Measurements from ENCODE around the gene USP15.
"Not testable (repeated sequence)": the region's sequence is repeated elsewhere in the genome, so short reads cannot be mapped to it uniquely, and the experiment has no call there.

The USP15 gene

DNA sequence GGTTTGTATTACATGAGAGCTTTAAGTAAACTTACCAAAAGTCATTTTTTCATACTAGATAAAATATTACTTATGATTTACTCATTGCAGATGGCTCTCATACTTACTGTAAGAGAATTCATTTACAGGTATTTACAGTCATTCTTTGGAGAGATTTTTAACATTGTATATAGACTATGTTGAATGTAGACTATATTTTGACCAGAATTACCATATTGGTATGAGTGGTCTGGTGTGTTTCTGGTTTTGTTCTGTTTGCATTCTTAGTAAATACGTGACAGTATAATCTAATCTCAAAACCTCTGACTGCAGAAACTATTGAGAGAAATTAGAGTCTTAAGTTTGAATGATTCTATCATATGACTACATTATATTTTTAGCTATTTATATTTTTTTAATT, 91.1 kb downstream of the USP15 start:
- H3K27me3 ChIP-seq (ENCODE audit: control insufficient read depth, insufficient read depth, low read length) = no peaks in the 10 kb centered on the region
- TF ChIP-seq, protein P1, sequence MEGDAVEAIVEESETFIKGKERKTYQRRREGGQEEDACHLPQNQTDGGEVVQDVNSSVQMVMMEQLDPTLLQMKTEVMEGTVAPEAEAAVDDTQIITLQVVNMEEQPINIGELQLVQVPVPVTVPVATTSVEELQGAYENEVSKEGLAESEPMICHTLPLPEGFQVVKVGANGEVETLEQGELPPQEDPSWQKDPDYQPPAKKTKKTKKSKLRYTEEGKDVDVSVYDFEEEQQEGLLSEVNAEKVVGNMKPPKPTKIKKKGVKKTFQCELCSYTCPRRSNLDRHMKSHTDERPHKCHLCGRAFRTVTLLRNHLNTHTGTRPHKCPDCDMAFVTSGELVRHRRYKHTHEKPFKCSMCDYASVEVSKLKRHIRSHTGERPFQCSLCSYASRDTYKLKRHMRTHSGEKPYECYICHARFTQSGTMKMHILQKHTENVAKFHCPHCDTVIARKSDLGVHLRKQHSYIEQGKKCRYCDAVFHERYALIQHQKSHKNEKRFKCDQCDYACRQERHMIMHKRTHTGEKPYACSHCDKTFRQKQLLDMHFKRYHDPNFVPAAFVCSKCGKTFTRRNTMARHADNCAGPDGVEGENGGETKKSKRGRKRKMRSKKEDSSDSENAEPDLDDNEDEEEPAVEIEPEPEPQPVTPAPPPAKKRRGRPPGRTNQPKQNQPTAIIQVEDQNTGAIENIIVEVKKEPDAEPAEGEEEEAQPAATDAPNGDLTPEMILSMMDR (IDR thresholded peaks at IDR 0.05) = no peak
- H2AFZ ChIP-seq = no peak overlapping the region
- no peaks in the 10 kb centered on the region for H3K9me3 ChIP-seq (ENCODE audit: control insufficient read depth, low read length)
- no peaks in the 10 kb centered on the region for H3K4me1 ChIP-seq
- H3K9ac ChIP-seq = no peak overlapping the region
- H3K4me3 ChIP-seq (ENCODE audit: low read depth, low read length) = no peak overlapping the region
- no peak overlapping the region for H3K4me2 ChIP-seq (ENCODE audit: low read length)
- no peaks in the 10 kb centered on the region for H3K36me3 ChIP-seq (ENCODE audit: control insufficient read depth, insufficient read depth, low read length)
- H3K79me2 ChIP-seq = no peaks in the 10 kb centered on the region
- no peak overlapping the region for H3K27ac ChIP-seq

DNA sequence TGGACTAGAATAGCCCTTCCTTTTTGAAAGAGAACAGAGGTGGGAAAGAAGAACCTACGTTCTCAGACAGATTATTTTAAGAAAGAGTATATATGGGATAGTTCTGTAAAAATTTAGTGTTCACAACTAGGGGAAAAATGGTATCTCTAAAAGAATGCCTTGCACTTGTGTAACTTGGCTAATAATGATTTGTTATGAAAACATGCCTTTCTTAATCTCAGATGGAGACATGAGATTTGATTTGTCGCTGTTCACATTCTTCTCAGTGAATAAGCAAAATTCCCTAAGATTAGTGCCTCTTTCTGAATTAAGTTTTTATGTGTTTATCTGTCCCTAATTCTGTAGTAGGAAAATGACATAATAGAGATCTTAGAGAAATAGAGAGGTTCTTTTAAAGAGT, 100.8 kb downstream of the USP15 start:
- Histone ChIP-seq H3K36me3 (ENCODE audit: control insufficient read depth, insufficient read depth, low read length) (no peaks in the 10 kb centered on the region), H3K4me3 (ENCODE audit: low read depth, low read length) (no peak overlapping the region), H3K9ac (no peak overlapping the region), H3K27me3 (ENCODE audit: control insufficient read depth, insufficient read depth, low read length) (no peaks in the 10 kb centered on the region), H3K4me2 (ENCODE audit: low read length) (peak overlapping the region; percentile 26), H3K4me1 (peaks cover 14% of the 10 kb centered on the region), H3K79me2 (peaks cover 18% of the 10 kb centered on the region), H2AFZ (no peak overlapping the region), H3K27ac (no peak overlapping the region), H3K9me3 (ENCODE audit: control insufficient read depth, low read length) (no peaks in the 10 kb centered on the region)
- TF ChIP-seq, protein P1 (IDR thresholded peaks at IDR 0.05) = no peak

DNA sequence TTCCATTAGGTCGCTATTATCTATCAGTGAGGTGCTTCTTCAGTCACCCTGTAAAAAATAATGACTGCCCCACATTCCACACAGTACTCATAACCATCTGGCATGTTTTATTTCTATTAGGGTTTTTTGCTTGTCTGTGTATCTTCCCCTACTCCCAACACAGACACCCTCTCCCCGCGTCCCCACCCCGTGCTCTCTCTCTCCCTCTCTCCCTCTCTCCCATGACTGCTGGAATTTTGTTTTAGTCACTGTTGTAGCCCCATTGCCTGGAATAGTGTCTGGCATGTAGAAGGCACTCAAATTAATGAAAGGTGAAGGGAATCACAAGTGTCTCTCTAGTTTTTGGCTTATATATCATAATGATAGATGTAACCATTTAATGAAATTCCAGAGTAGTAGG, 103.3 kb downstream of the USP15 start:
- Histone ChIP-seq H3K4me1 (peaks cover 14% of the 10 kb centered on the region), H3K27ac (no peak overlapping the region), H3K79me2 (peaks cover 27% of the 10 kb centered on the region), H3K4me3 (ENCODE audit: low read depth, low read length) (no peak overlapping the region), H3K4me2 (ENCODE audit: low read length) (no peak overlapping the region), H3K9ac (no peak overlapping the region), H2AFZ (no peak overlapping the region), H3K36me3 (ENCODE audit: control insufficient read depth, insufficient read depth, low read length) (no peaks in the 10 kb centered on the region), H3K9me3 (ENCODE audit: control insufficient read depth, low read length) (no peaks in the 10 kb centered on the region), H3K27me3 (ENCODE audit: control insufficient read depth, insufficient read depth, low read length) (no peaks in the 10 kb centered on the region)
- TF ChIP-seq, protein P1 (IDR thresholded peaks at IDR 0.05) = no peak

DNA sequence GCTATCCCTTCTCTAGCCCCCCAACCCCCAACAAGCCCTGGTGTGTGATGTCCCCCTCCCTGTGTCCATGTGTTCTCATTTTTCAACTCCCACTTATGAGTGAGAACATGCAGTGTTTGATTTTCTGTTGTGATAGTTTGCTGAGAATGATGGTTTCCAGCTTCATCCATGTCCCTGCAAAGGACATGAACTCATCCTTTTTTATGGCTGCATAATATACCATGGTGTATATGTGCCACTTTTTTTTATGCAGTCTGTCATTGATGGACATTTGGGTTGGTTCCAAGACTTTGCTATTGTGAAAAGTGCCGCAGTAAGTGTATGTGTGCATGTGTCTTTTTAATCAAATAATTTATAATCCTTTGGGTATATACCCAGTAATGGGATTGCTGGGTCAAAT, 104.5 kb downstream of the USP15 start:
- H3K4me3 ChIP-seq (ENCODE audit: low read depth, low read length); H2AFZ ChIP-seq; H3K27me3 ChIP-seq (ENCODE audit: control insufficient read depth, insufficient read depth, low read length); H3K4me2 ChIP-seq (ENCODE audit: low read length); H3K9ac ChIP-seq; H3K27ac ChIP-seq; H3K36me3 ChIP-seq (ENCODE audit: control insufficient read depth, insufficient read depth, low read length); H3K9me3 ChIP-seq (ENCODE audit: control insufficient read depth, low read length): not testable (repeated sequence)
- peaks cover 27% of the 10 kb centered on the region for H3K79me2 ChIP-seq
- peaks cover 14% of the 10 kb centered on the region for H3K4me1 ChIP-seq

DNA sequence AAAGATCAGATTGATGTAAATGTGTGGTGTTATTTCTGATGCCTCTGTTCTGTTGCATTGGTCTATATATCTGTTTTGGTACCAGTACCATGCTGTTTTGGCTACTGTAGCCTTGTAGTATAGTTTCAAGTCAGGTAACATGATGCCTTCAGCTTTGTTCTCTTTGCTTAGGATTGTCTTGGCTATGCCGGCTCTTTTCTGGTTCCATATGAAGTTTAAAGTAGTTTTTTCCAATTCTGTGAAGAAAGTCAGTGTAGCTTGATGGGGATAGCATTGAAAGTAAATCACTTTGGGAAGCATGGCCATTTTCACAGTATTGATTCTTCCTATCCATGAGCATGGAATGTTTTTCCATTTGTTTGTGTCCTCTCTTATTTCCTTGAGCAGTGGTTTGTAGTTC, 105.6 kb downstream of the USP15 start:
- not testable (repeated sequence) for H3K27ac ChIP-seq; H3K4me2 ChIP-seq (ENCODE audit: low read length); H3K9ac ChIP-seq; H3K27me3 ChIP-seq (ENCODE audit: control insufficient read depth, insufficient read depth, low read length); H3K36me3 ChIP-seq (ENCODE audit: control insufficient read depth, insufficient read depth, low read length); H2AFZ ChIP-seq; H3K4me3 ChIP-seq (ENCODE audit: low read depth, low read length); H3K9me3 ChIP-seq (ENCODE audit: control insufficient read depth, low read length)
- Histone ChIP-seq H3K4me1 (peaks cover 21% of the 10 kb centered on the region), H3K79me2 (peaks cover 32% of the 10 kb centered on the region)

DNA sequence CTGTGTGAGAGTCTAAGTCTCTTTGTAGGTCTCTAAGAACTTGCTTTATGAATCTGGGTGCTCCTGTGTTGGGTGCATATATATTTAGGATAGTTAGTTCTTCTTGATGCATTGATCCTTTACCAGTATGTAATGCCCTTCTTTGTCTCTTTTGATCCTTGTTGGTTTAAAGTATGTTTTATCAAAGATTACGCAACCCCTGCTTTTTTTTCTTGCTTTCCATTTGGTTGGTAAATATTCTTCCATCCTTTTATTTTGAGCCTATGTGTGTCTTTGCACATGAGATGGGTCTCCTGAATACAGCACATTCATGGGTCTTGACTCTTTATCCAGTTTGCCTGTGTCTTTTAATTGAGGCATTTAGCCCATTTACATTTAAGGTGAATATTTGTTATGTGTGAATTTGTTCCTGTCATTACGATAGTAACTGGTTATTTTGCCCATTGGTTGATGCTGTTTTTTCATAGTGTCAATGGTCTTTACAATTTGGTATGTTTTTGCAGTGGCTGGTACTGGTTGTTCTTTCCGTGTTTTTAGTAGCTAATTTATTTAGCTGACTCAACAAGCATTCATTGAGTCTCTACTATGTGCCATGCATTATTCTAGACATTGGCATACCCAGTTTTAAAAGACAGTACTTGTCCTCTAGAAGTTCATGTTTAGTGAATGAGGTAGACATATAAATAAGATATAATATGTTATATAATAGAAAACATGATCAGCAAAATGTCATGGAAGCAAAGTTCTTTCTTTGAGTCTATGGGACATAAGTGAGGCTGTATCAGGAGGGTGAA, 108.4 kb downstream of the USP15 start:
- H3K79me2 ChIP-seq = peaks cover 27% of the 10 kb centered on the region
- H3K36me3 ChIP-seq (ENCODE audit: control insufficient read depth, insufficient read depth, low read length); H3K4me2 ChIP-seq (ENCODE audit: low read length); H3K4me3 ChIP-seq (ENCODE audit: low read depth, low read length); H3K9me3 ChIP-seq (ENCODE audit: control insufficient read depth, low read length); H3K9ac ChIP-seq; H3K27ac ChIP-seq; H3K27me3 ChIP-seq (ENCODE audit: control insufficient read depth, insufficient read depth, low read length); H2AFZ ChIP-seq: not testable (repeated sequence)
- H3K4me1 ChIP-seq = peaks cover 15% of the 10 kb centered on the region

All from parathyroid adenoma (tissue), 2 donors.